Stomach (tissue), 9 donors: ENCODE data around the gene DDAH1. TPM values are rescaled to one million over a fixed set of nuclear protein-coding genes. Genes with fewer than 3 reads are reported as not detected.

Source experiments
- DNase-seq, 2 donors: peaks; one replicate each; pipeline versions ENCODE4 v3.0.0 to v3.0.0-alpha.2; 2013 to 2019
- H3K27ac ChIP-seq, 5 donors: fragments of 200-600 bp in 4 of 5; sonication (generic) in 4 of 5; one replicate each; pipeline ENCODE4 v1.5.1; 2013 to 2019; ENCODE audit warnings: mild to moderate bottlenecking in 1 of 5, moderate library complexity in 1 of 5
- H3K27me3 ChIP-seq, 3 donors: fragments of 200-600 bp; sonication (generic); one replicate each; pipeline ENCODE4 v1.5.1; 2017 to 2019; ENCODE audit warnings: mixed run types in 1 of 3
- H3K36me3 ChIP-seq, 4 donors: fragments of 200-600 bp; sonication (generic); 1 replicate in 3 of 4; 2 replicates in 1 of 4; pipeline ENCODE4 v1.5.1; 2016 to 2019
- H3K4me1 ChIP-seq, 4 donors: fragments of 200-600 bp; sonication (generic); one replicate each; pipeline ENCODE4 v1.5.1; 2016 to 2019
- H3K4me3 ChIP-seq, 4 donors: fragments of 200-600 bp; sonication (generic) in 3 of 4; one replicate each; pipeline ENCODE4 v1.5.1; 2016 to 2019; ENCODE audit warnings: mild to moderate bottlenecking in 1 of 4
- H3K9me3 ChIP-seq, 4 donors: fragments of 200-600 bp; sonication (generic); one replicate each; pipeline ENCODE4 v1.5.1; 2016 to 2019
- CTCF ChIP-seq, 7 experiments: fragments of 450-650 bp in 4 of 7; fragments of 200-600 bp in 3 of 7; sonication (generic) in 3 of 7; IDR thresholded peaks; one replicate each; pipeline ENCODE4 v1.5.1; 2016 to 2019; ENCODE audit warnings: antibody characterized with exemption in 7 of 7, control low read depth in 2 of 7, mild to moderate bottlenecking in 1 of 7
- EP300 ChIP-seq: sonication (generic); formaldehyde crosslinking; IDR thresholded peaks from one replicate; pipeline ENCODE4 v1.6.1; 2017; ENCODE audit warnings: antibody characterized with exemption
- POLR2A ChIP-seq, 4 donors: fragments of 450-650 bp; IDR thresholded peaks; one replicate each; pipeline ENCODE4 v1.6.1; 2016; ENCODE audit warnings: antibody characterized with exemption in 4 of 4, control low read depth in 2 of 4, mild to moderate bottlenecking in 1 of 4, moderate library complexity in 1 of 4
- POLR2AphosphoS5 ChIP-seq, 3 donors: sonication (generic); formaldehyde crosslinking; IDR thresholded peaks; one replicate each; pipeline ENCODE4 v1.6.1; 2016; ENCODE audit warnings: antibody characterized with exemption in 3 of 3
- WGBS, 5 donors: extraction: QIAGEN DNeasy Blood & Tissue Kit in 3 of 5; methylation state at CpG; one replicate each; pipeline versions ENCODE4 v1.1.5 to v1.1.7; 2013 to 2018; 5-methylcytosine and 5-hydroxymethylcytosine counted together
- intact Hi-C: fragments of 100-400 bp; cut with DNase I; formaldehyde crosslinking; loops from one replicate; pipeline ENCODE4 v1.15.1; 2023; ENCODE audit warnings: low total_unique reads
- polyA plus RNA-seq, 3 donors: library from polyadenylated mRNA; stranded (reverse); fragments of 200-250 nt; gene quantifications; one replicate each; pipeline ENCODE4 v1.2.3, GENCODE V29; 2013
- total RNA-seq, 5 donors: library from RNA; depleted of rRNA; stranded (reverse); fragments of >200 nt; gene quantifications; one replicate each; pipeline versions ENCODE4 v1.1.0 to v1.2.3, GENCODE V29; 2014 to 2016
- donor health status: healthy with polysubstance abuse.
- donor health status: Bipolar disorder and iron deficiency.
- donor health status: healthy.

The DDAH1 gene
- total and polyA plus RNA-seq, 8 donors: 10.6 to 113 (median 42.3) TPM

DNA sequence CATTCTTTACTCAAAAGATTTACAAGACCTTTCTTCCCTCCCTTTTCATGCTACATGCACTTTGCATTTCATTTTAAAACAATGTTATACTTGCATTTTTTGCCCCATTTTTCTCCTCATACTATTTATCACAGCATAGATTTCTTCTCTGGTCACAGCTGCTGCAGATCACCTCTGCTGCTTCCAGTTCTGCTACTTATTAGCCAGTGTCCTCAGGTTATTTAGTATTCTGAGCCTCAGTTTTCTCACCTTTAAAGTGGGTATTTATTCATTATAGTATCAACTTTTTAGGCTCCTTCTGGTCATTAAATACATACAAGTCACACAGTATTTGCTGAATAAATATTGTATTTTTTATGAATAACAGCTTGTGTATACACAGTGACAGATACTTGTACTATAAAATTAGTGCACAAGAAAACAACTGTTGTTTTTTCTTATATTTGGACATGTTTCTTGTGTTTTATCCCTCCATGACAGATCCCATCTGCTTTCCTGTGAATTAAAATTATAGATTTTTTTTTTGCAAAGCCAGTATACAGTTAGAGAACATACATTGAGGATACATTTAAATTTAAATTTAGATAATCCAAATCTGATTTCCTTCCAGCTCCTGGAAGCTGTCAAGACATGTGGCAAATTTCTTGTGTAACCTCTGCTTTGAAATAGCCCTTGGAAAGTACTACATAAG is 103.2 kb downstream of the DDAH1 start:
- Histone ChIP-seq H3K27me3 (no peaks in the 10 kb centered on the region), H3K9me3 (no peaks in the 10 kb centered on the region), H3K4me1 (peaks cover 0 to 32% (median 14%) of the 10 kb centered on the region in 4 donors), H3K36me3 (no peaks in the 10 kb centered on the region), H3K27ac (peak overlapping the region in 1 of 5 donors; percentile 7), H3K4me3 (no peak overlapping the region)
- TF ChIP-seq CTCF (IDR thresholded peaks at IDR 0.05): no peak
- no peak for DNase-seq
- intact Hi-C loops: no loop called here

DNA sequence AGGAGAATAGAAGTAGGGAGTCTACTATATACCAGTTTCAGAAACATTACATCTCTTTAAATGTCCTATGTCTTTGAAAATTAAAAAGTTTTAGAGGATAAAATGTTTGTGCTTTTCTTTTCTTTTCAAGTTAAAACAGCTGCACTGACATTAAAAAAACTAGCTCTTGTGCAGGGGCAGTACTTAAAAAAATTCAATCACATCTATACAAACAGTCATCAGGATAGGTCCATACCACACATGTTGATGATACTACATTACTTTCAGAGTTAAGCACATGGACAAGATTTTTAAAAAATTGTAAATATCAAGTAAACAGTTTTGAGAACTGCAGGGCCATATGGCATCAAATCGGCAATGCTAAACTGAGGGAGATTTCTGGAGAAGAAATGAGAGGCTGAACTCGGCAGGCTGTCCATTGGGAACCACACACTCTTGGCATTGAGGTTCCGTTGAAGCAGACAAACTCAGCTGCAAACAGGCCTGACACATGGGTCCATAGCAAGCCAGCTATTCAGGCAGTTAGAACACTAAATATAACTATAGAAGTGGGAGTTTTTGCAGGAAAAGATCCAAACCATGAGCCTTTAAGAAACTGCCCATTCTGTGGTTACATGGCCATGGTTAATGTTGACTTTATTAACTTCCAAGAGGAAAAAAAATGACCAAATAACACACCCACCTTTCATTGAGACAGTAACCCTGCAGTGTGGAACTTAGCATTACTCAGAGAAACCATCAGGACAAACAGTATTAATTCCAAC is 104.0 kb downstream of the DDAH1 start:
- peak in 1 of 2 donors; percentile 60 for DNase-seq
- no peak for TF ChIP-seq POLR2AphosphoS5 (IDR thresholded peaks at IDR 0.05)
- TF ChIP-seq POLR2A (IDR thresholded peaks at IDR 0.05): no peak
- no peak for TF ChIP-seq CTCF (IDR thresholded peaks at IDR 0.05)
- TF ChIP-seq EP300: no peak
- Histone ChIP-seq H3K27ac (peak overlapping the region in 1 of 5 donors; percentile 41), H3K4me3 (no peak overlapping the region), H3K36me3 (no peaks in the 10 kb centered on the region), H3K4me1 (peaks cover 0 to 35% (median 14%) of the 10 kb centered on the region in 4 donors), H3K9me3 (no peaks in the 10 kb centered on the region), H3K27me3 (no peaks in the 10 kb centered on the region)
- 39 to 50% (median 45%) methylated on average over 3 of the region's 3 CpGs for WGBS, 5 donors
- intact Hi-C loops: no loop called here

DNA sequence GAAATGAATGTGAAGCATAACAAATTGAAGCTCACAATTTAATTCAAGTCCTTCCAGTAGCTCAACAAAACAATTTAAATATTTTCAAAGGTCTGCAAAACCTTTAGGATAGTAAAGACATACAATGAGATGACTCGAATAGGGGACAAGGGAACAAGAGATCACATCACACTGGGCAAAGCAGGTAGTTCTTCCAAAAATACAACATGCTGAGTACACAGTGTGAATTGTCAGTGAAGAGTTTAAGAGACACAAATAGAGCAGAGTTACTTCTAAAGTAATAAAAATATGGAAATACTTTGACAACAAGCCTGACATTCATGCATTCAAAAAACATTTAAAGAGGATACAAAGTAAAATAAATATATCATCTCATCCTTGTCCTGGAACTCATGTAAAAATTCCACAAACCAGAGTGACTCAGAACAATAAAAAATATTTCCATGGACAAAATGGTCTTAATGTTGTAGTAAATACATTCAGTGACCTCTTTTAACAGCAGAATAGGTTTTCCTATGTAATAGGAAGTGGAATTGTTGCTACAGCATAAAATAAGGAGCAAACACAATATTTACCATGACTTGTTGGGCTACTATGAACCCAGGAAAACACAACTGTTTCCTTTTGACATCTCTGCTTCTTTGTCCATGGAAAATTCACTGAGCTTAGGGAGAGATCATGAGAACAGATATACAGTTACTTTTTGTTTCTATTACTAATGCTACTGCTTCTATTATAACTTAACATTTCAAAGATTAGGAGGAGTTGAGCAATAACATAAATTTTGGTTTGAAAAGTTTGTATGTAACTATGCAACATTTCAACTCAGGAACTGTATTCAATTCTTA is 104.9 kb downstream of the DDAH1 start:
- intact Hi-C loops: no loop called here
- no peak for TF ChIP-seq CTCF (IDR thresholded peaks at IDR 0.05)
- no peak for TF ChIP-seq EP300
- no peak for TF ChIP-seq POLR2AphosphoS5 (IDR thresholded peaks at IDR 0.05)
- no peak for TF ChIP-seq POLR2A (IDR thresholded peaks at IDR 0.05)
- Histone ChIP-seq H3K36me3 (no peaks in the 10 kb centered on the region), H3K27ac (peak overlapping the region in 1 of 5 donors; percentile 41), H3K9me3 (no peaks in the 10 kb centered on the region), H3K27me3 (no peaks in the 10 kb centered on the region), H3K4me1 (peaks cover 0 to 43% (median 14%) of the 10 kb centered on the region in 4 donors), H3K4me3 (no peak overlapping the region)
- DNase-seq: no peak
- WGBS, 5 donors: 53 to 82% (median 76%) methylated on average over 1 of the region's 1 CpG

DNA sequence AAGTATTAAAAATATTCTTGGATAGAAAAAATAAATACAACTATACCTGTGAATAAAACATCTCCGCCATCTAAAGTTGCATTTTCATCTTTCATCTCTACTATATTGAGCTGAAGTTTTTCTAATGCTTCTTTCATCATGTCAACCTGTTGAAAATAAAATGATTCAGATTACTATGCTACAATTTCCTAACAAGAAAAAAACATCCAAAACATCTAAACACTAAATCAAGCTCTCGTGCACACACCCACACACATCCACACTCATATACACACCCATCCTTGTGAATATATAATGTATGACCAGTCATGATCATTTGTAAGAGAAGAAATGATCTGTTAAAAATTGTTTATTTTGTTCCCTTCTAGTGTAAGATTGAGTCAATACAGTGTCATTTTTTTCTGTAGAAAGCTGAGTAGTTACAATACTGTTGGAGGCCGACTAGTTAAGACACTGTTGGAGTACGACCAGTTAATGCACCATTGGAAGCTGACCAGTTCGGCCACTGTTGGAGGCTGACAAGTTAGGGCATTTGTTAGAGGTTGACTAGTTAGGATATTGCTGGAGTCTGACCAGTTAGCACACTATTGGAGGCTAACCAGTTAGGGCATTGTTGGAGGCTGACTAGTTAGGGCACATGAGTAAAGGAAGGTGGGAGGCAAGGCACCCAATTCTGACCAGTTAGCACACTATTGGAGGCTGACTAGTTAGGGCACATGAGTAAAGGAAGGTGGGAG is 106.1 kb downstream of the DDAH1 start:
- 92 to 97% (median 93%) methylated on average over 5 of the region's 5 CpGs for whole genome bisulfite sequencing, 5 donors
- Histone ChIP-seq H3K27ac (peak overlapping the region in 1 of 5 donors; percentile 41), H3K4me1 (peaks cover 0 to 49% (median 14%) of the 10 kb centered on the region in 4 donors), H3K36me3 (no peaks in the 10 kb centered on the region), H3K27me3 (no peaks in the 10 kb centered on the region), H3K9me3 (no peaks in the 10 kb centered on the region), H3K4me3 (no peak overlapping the region)
- TF ChIP-seq EP300 (no peak), POLR2AphosphoS5 (IDR thresholded peaks at IDR 0.05) (no peak), POLR2A (IDR thresholded peaks at IDR 0.05) (no peak), CTCF (IDR thresholded peaks at IDR 0.05) (no peak)
- intact Hi-C loops: no loop called here
- DNase-seq: no peak
